ENCODE measurements around the gene PREP.

DNA sequence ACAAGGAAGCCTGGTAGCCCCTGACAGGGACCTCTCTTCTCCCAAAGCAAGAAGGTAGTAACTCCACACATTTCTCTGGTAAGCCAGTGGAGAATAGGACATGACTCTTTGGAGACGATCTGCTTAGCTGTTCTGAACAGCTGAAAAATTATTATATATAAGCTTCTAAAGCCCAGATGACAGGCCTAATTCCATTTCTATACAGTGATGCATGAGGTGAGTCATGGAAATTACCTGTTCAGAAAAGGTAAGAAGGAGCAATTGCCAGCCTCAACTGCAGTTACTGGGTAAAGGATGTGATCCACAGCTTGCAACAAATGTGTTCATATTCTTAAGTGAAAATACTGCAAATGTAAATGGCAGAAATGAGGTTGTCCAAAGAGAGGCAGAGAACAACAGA lies 54.0 kb downstream of the PREP start:
- TF ChIP-seq, protein P1, sequence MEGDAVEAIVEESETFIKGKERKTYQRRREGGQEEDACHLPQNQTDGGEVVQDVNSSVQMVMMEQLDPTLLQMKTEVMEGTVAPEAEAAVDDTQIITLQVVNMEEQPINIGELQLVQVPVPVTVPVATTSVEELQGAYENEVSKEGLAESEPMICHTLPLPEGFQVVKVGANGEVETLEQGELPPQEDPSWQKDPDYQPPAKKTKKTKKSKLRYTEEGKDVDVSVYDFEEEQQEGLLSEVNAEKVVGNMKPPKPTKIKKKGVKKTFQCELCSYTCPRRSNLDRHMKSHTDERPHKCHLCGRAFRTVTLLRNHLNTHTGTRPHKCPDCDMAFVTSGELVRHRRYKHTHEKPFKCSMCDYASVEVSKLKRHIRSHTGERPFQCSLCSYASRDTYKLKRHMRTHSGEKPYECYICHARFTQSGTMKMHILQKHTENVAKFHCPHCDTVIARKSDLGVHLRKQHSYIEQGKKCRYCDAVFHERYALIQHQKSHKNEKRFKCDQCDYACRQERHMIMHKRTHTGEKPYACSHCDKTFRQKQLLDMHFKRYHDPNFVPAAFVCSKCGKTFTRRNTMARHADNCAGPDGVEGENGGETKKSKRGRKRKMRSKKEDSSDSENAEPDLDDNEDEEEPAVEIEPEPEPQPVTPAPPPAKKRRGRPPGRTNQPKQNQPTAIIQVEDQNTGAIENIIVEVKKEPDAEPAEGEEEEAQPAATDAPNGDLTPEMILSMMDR (conservative IDR thresholded peaks at IDR 0.05; ENCODE audit: low read depth, low read length), result no peak
- TF ChIP-seq EZH2 (IDR thresholded peaks at IDR 0.05; ENCODE audit: borderline replicate concordance, low read depth, low read length, poor library complexity, severe bottlenecking), result no peak
